Hematopoietic multipotent progenitor cell treated with erythropoietin and hydrocortisone succinate and interleukin-3 and kit ligand, for 6 days (in vitro differentiated cells): Measurements from ENCODE around the gene SPATA31E1.

Experiments used
- DNase-seq: peaks from one replicate; pipeline ENCODE4 v3.0.0-alpha.2; 2015

The SPATA31E1 gene

DNA sequence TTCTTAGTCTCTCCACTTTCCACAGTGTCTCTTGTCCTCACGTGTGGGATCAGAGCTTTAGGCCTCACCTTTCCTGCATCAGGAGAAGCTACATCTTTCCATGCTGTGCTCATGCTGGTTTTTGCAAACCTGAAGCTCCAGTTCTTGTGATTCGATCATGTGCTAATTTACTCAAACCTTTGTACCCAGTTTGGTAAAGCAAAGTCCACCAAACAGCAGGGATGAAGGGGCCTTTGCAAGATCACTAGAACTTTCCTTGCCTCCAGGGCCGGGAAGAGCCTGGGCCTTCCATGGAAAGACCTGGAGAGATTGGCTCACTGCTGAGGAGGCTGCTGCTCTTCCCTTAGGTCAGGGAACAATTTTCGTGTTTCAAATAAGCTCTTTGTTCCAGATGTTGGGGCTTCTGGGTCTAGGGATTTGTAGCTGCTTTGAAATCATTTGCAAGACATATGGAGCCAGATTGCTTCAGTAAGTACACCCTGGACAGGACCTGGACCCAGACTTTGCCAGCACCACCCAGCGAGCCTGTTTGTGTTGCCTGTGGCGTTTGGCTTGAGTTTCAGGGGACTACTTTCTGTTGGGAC lies 18.7 kb upstream of the SPATA31E1 start:
- DNase-seq: no peak

DNA sequence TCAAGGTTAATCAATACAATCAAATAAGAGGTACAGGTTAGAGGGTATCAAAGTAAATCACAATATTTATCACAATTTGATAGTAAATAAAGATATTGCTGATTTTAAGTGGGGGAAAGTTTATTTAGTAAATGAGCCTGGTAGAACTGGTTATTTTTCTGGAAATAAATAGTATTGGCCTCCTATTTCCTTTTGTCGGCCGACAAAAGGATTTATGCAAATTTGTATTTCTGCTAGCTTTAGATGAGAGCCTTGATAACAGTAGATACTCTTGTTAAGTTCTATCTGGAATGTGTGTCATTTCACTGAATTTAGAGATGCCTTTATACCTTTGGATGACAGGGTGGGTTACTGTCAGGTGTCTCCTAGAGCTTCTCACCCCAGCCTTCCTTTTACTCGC lies 17.8 kb upstream of the SPATA31E1 start:
- DNase-seq: no peak

DNA sequence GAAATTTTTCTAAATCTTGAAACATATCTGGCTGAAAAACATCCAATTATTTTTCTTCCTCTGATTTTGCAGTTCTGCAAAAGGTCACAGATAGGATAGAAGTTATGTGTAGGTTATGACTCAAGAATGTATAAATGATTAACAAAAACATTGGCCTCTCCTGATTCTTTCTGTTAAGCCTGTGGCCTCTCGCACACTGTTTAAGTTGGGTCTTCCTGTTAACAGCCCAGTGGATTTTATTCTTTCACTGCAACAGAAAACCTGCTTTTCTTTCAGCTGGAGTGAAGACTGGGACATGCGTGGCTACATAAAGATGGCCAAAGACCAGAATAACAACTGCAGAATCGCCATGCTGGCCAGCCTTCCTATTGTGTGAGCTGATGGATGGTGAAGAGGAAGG lies 17.1 kb upstream of the SPATA31E1 start:
- no peak for DNase-seq

DNA sequence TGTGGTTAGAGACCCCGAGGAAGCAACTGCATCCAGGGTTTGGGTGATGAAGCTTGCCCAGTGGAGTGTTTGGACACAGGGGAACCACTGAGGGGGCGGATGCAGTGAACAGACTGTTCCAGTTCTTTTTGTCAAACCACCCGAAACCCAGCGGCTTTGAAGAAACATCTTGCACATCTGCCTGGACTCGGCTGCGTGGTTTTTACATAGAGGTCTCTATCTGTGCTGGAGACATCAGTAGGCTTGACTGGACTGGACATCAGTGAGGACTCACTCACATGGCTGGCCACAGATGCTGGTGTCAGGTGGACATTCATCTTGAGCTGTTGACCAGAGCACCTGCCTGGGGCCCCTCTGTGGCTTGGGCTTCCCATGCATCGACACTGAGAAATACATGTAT lies 15.3 kb upstream of the SPATA31E1 start:
- DNase-seq: no peak

DNA sequence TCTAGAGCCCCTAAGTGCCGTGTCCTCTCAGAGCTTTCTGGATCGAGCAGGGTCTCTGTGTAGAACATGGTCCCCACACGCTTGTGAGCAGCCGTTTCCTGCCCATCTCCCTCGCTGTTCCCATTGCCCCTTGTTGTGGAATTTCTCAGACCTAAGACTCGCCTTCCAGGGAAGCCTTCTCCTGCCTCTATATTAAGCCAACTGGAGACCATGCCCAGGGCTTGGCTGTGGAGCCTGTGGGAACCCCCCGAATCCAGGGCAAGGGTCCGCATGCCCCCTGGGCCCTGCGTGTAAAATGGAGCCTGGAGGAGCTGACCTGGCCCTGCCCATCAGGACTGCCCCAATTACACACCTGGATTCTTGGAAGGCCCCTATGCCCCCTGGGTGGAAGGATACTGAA lies 14.5 kb upstream of the SPATA31E1 start:
- no peak for DNase-seq

DNA sequence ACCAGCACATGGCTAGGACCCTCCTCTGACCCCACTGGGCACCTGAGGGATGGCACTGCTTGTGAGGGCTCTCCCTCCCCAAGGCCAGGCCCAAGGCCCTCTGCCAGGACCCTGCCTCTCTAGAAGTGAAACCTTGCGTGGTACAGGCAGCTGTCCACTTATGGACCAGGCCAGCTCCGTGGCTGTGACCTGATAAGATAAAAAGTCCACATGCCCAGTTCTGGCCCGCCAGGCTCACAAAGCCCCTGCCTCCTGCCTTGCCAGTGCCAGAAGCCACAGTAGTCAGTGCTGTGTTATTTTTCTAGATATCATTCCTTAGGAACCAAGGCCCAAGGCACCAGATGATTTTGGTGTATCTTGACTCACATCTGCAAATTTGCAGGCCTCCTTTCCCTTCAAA lies 14.0 kb upstream of the SPATA31E1 start:
- no peak for DNase-seq

DNA sequence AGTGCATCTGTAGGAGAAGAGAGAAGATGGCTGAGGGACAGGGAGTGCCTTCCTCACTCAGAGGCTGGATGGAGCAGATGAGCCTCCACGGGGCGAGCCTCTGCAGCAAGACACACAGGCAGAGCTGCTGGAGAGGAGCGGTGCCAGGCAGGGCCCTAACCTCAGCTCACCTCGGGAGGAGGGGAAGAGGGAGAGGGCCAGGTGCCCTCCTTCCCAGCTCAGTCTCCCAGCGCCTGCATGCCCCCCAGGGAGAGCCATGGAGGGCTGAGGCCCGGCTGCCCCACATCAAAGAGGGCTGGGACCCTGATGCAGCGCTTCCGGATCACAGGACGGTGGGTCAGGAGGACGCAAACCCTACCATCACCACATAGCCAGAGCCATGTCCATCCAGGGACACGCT lies 13.6 kb upstream of the SPATA31E1 start:
- DNase-seq: no peak

DNA sequence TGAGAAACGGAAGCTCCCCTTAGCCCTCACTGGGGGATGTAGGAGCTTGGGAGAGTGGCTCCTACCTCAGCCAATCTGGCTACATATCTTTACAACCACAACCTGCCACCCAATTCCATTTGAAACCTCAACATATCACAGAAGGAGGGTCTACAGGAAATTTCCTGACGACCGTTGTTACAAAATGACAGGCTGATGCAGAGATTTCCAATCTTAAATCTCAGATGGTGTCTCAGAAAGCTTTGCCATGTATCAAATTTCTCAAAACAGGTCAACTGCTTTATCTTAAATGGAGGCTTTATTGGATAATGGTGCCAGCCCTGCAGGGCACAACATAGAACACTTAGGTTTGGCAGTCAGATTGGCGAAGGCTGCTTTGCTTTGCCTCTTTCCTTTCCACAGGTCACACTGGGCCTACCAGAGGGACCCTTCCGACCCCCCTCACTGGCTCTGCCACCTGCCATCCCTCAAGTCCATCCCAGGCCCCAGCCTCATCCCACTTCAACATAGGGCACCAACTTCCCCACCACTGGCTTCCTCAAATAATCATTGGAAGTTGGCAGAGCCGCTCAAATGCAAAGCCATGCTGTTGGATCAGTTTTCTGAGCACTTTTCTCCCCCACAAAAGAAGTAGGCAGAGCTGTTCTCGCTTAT lies 11.1 kb upstream of the SPATA31E1 start:
- no peak for DNase-seq

DNA sequence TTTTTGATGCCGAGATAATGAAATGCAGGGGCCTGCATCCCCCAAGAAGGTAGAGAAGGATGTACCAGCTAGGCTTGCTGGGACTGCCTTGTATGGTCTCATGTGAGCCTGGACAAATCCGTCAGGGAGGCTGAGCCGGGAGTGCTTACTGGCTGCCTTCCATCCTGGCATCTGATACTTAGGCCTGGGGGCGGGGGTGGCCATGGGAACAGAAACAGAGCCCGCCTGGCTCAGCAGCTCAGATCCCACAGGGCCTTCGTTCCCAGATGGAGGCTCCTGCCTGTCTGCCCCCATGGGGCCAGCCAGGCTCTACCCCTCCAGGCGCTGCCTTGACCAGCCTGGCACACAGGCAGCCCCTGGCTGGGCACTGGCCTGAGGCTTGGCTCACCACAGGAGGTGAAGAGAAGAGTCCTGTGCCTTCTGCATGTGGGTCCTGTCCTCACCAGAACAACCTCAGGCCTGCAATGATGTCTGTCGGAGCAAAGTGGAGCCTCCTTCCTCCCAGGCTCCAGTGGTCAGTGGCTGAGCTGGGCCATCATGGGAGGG lies 10.5 kb upstream of the SPATA31E1 start:
- no peak for DNase-seq

DNA sequence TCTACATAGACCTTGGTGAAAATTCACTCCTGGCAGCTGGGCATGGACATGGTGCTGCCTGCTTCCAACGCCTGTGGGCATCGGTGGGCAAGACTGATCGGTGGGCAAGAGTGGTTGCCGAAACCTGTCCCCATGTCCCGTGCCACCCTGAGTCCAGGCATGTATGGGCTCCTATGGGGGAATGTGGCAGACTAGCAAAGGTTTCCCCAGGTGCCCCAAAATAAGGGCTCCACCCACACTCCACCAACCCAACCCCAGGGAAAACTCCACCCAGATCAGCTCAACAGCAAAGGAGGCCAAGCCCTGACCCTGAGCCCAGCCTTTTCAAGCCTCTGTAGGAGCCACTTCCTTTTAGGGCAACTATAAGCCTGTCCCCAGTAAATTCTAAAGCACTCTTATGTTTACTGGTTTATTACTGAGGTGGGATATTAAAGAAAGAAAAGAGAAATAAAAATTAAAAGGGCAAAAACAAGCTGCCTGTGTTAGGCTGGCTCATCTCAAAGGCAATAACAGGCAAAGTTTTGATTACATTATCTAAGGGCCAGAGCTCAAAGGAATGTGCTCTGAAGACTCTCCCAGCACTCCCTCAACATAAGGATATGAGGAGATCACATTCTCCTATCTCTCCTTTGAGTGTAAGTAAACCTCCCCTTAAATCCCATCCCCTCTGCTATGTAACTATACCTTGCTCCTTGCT lies 8.9 kb upstream of the SPATA31E1 start:
- DNase-seq: peak; percentile 39

DNA sequence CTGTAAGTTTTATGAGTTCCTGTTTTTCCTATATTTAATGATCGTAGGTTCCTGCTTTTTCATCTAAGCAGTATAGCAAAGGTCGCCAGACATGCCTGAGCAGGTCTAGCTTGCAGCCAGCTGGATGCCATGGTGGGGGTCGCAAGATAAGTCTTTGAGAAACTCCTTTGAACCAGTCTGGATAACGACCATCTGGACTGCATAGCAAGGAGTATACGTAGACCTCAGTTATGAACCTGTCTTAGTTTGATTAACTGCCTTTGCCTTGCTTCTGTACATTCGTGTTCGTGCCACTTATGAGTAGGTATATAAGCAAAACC lies 8.4 kb upstream of the SPATA31E1 start:
- peak; percentile 22 for DNase-seq

DNA sequence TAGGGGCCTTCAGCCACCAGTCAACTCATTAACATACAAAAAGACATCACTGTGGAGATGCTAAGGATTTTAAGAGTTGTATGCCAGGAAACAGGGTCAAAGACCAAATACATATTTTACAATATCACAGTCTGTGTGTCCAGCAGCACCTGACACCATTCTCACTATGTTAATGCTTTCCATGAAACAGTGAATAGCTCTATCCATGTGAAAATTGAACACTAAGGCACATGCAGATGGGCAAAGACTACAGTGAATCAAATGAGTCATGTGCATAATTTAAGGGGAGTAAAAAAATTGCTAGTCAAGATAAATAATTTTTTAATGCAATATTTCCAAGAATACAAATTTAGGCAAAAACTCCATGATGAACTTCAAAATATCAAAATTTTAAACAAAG lies 7.6 kb upstream of the SPATA31E1 start:
- DNase-seq: no peak

DNA sequence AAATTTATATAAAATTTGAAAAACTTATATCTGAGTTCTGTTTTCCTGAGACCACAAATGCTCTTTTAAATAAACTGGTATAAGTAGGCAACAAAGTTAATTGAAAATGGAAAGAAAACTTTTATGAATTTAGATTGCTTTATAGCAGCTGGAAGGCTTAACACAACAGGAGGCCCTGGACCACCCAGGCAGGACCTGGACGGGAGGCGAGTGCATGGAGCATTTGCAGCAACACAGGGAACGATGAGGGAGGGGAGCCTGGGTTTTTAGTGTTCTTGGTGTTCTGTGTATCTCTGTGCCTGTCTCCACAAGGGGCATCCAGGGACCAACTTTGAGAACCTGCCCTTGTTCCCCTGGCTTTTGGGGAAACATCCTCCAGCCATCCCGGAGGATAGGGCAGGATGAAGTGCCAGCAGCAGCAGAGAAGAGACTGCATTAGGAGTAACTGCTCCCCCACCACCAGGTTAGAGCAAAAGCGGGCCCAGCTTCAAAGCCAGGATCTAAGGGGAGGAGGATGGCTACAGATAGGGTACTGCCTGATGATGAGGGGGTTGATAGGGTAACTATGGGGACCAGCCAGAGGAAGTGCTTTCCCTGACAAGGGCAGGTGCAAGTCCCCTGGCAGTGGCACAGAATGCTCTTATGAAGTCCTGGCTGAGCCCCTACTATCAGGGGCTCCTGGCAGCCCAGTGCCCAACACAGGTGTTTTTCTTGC lies 6.7 kb upstream of the SPATA31E1 start:
- no peak for DNase-seq

DNA sequence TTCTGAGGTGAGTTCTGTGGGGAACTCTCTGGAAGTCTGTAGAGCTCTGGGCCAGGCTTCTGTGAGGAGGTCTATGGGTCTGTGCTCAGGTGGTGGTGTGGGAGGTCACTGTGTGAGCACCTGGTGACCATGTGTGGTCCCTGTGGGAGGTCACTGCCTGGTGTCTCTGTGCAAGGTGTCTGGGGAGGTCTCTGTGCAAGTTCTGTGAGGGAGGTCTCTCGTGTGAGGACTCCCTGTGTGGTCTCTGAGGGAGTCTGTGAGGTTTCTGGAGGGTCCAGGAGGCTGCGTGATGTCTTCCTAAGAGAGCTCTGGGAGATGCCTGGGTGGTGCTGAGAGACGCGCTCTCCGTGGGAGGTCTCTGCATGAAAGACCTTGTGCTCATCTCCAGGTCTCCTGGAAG lies 6.0 kb upstream of the SPATA31E1 start:
- DNase-seq: no peak

DNA sequence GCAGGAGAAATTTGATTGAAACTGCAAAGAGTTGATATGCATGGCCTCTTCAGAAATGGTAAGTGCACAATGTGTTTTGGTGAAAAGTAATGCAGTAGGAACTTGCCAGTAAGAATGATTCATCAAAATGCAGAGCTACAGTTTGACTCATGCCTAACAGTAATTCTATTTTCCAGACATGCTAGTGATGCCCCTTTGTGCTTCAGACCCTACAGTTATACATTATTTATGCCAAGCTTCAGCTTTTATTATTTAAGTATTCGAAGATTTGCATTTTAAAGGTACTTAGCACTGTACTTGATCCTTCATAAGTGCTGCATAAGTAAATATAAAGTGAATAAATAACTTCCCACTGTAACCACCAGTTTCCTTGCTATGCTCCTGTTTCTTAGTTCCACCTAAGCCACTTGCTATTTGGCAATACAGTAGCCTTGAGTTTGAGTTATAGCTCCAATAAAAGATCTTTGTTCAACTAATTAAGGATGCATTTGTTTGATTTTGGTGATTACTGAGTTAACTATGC lies 3.6 kb upstream of the SPATA31E1 start:
- peak; percentile 64 for DNase-seq

DNA sequence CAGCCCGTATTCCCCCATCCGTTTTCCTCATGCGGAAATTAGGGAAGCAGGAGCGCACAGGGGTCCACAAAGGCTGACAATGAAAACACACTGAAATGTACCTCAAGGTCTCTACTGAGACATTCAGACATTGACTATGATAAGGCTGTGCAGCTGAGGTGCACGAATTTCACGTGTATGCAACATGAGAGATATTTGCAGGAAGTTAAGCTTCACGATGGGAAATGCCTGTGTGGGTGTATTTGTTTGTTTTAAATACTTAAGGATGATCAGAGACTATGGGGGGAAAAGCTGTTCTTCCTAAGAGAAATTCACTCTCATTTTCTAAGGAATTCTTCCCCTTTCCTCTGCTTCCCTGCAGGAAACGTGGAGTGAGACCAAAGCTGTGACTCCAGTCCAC lies 2.6 kb upstream of the SPATA31E1 start:
- DNase-seq: no peak

DNA sequence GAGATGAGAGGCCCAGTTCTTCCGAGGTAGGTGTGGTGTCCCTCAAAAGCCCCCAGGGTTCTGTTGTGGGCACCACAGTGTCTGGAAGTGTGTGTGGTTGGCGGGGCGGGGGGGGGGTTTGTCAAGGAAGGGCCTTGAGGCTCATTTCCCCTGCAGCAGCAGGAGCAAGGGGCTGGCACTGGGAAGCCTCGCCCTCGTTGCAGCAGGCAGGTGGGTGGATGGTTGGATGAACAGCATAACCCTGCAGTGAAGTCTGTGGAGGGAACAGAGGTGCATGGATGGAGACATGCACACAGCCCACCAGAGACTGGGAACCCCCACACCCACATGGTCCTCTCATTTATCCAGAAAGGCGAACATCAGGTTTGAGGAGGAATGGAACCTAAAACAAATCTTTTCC lies 2.0 kb upstream of the SPATA31E1 start:
- DNase-seq: no peak

DNA sequence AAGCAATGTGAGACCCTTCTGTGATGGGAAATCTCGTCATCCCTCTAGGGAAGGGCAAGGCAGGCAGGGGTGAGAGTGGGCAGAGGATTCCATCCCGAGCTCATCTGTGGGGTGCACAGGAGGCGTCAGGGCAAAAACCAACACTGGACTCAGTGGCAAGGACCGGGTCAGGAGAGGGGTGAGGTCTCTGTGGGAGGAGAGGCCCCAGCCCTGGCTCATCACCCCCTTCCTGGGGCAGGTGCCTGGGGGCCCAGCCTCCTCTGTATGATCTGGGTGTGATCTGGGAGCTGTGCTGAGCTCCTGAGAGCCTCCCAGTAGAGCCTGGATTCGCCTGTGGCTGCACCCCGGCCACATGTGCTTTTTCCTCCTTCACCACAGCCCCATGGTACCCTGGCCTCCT lies 597 bp downstream of the SPATA31E1 start:
- no peak for DNase-seq

DNA sequence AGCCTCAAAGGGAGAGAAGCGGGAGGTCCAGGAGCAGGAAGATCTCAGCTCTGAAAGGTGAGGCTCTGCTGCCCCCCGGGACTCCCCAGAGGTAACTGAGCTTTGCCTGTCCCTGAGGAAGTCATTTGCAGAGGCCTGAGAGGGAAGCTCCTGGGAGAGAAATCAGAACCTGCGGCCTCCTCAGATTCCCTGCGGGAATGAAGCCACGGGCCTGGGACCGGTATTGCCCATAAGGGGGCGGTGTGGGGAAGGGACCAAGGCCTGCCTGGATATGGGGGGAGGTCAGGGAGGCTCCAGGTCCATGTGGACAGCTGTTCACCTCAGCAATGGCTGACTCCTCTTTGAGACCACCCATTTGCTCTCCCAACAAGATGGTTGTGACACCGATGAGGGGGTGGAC lies 1.3 kb downstream of the SPATA31E1 start:
- DNase-seq: no peak

DNA sequence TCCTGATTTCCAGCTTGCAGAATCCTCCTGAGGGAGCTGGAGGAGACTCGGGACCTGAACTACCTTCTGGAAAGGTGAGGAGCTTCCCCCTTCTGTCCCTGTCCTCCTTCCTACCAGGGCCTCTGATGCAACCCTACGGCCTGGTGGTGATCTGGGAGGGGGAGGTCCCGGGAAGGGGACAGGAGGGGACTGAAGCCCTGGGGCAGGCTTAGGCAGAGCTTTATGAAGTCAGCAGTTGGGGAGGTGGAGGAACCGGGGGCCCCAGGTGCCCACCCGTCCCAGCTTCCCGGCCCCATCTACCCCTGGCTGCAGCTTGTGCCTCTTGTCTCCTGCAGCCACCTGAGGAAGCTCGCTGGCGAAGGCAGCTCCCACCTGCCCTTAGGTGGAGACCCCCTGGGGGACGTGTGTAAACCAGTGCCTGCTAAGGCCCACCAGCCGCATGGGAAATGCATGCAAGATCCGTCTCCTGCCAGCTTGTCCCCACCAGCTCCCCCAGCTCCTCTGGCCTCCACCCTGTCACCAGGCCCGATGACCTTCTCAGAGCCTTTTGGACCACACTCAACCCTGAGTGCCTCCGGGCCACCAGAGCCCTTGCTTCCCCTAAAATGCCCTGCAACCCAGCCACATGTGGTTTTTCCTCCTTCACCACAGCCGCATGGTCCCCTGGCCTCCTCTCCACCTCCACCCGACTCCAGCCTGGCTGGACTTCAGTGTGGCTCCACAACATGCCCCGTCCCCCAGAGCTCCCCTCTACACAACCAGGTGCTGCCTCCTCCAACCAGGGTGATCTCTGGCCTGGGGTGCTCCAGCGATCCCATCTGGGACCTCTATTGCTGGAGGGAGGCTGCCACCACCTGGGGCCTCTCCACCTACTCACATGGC lies 2.1 kb downstream of the SPATA31E1 start:
- DNase-seq: no peak

DNA sequence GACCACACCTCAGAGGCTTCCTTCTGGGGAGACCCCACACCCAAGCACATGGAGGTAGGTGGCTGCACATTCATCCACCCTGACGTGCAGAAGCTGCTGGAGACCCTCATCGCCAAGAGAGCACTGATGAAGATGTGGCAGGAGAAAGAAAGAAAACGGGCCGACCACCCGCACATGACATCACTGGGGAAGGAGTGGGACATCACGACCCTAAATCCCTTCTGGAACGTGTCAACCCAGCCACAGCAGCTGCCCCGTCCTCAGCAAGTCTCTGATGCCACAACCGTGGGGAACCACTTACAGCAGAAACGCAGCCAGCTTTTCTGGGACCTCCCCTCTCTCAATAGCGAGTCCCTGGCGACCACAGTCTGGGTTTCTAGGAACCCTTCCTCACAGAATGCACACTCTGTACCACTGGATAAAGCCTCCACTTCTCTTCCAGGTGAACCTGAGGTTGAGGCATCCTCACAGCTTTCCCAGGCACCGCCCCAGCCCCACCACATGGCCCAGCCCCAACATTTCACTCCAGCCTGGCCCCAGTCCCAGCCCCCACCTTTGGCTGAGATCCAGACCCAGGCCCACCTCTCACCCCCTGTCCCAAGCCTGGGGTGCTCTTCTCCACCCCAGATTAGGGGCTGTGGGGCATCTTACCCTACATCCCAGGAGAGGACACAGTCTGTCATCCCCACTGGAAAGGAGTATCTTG lies 3.0 kb downstream of the SPATA31E1 start:
- no peak for DNase-seq
